Measurements from ENCODE around the gene PTPRA. TPM values are rescaled to one million over a fixed set of nuclear protein-coding genes. Genes with fewer than 3 reads are reported as not detected.
"Not testable (repeated sequence)": the region's sequence is repeated elsewhere in the genome, so short reads cannot be mapped to it uniquely, and the experiment has no call there.

Gene PTPRA
- total and polyA plus RNA-seq, 12 donors = 16.3 to 94.7 (median 46.3) TPM

DNA sequence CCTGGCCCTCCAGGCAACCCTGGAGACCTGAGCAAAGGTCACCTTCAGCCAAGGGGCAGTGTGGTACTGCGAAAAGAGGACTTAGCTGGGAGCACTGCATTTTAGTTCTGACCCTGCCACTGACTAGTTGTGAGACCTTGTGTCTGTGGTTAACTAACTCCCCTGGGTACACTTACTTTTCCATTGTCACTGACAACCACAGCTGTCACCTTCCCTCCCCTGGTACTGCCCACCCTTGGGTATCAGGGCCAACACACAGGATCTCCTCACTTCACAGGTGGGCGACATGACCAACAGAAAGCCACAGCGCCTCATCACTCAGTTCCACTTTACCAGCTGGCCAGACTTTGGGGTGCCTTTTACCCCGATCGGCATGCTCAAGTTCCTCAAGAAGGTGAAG, 148.5 kb downstream of the PTPRA start:
- DNase-seq = no peak
- intact Hi-C loops (cut with DNase I) = no loop called here
- H3K9me3 ChIP-seq (replicated peaks in 1 of 3) = no peaks in the 10 kb centered on the region
- TF ChIP-seq, protein P1, sequence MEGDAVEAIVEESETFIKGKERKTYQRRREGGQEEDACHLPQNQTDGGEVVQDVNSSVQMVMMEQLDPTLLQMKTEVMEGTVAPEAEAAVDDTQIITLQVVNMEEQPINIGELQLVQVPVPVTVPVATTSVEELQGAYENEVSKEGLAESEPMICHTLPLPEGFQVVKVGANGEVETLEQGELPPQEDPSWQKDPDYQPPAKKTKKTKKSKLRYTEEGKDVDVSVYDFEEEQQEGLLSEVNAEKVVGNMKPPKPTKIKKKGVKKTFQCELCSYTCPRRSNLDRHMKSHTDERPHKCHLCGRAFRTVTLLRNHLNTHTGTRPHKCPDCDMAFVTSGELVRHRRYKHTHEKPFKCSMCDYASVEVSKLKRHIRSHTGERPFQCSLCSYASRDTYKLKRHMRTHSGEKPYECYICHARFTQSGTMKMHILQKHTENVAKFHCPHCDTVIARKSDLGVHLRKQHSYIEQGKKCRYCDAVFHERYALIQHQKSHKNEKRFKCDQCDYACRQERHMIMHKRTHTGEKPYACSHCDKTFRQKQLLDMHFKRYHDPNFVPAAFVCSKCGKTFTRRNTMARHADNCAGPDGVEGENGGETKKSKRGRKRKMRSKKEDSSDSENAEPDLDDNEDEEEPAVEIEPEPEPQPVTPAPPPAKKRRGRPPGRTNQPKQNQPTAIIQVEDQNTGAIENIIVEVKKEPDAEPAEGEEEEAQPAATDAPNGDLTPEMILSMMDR (IDR thresholded peaks at IDR 0.05) = no peak
- TF ChIP-seq POLR2A (IDR thresholded peaks at IDR 0.05) = no peak
- WGBS, 4 donors = 91 to 100% (median 96%) methylated on average over 4 to 5 of the region's 5 CpGs
- no peak overlapping the region for H3K4me3 ChIP-seq
- no peak overlapping the region for H3K27ac ChIP-seq
- H3K4me1 ChIP-seq (replicated peaks in 1 of 2) = no peaks in the 10 kb centered on the region
- peaks cover 0 to 52% of the 10 kb centered on the region in 2 donors for H3K36me3 ChIP-seq (replicated peaks in 1 of 2)
- no peaks in the 10 kb centered on the region for H3K27me3 ChIP-seq

DNA sequence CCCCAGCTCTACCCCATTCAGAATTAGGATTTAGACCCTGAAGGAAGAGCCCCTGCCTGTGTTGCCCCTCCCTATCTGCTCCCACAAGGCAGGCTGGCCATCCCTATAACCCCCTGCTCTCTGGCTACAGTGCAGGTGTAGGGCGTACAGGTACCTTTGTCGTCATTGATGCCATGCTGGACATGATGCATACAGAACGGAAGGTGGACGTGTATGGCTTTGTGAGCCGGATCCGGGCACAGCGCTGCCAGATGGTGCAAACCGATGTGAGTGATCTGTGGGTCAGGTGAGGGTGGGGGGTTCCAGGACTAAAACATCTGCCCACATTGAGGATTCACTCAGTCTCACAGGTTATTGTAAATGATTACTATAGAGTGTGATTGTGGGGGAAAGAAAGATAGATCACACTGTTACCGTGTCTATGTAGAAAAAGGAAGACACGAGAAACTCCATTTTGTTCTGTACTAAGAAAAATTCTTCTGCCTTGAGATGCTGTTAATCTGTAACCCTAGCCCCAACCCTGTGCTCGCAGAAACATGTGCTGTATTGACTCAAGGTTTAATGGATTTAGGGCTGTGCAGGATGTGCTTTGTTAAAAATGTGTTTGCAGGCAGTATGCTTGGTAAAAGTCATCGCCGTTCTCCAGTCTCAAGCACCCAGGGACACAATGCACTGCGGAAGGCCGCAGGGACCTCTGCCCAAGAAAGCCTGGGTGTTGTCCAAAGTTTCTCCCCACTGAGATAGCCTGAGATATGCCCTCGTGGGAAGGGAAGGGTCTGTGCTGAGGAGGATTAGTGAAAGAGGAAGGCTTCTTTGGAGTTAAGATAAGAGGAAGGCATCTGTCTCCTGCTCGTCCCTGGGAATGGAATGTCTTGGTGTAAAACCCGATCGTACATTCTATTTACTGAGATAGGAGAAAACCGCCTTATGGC, 149.5 kb downstream of the PTPRA start:
- DNase-seq = peak in 1 of 7 donors; percentile 15
- H3K36me3 ChIP-seq (replicated peaks in 1 of 2) = peaks cover 0 to 60% of the 10 kb centered on the region in 2 donors
- H3K27me3 ChIP-seq; H3K27ac ChIP-seq; H3K4me1 ChIP-seq (replicated peaks in 1 of 2); intact Hi-C loops (cut with DNase I); H3K9me3 ChIP-seq (replicated peaks in 1 of 3); H3K4me3 ChIP-seq: not testable (repeated sequence)
- WGBS, 4 donors = 88 to 94% (median 89%) methylated on average over 20 of the region's 20 CpGs

DNA sequence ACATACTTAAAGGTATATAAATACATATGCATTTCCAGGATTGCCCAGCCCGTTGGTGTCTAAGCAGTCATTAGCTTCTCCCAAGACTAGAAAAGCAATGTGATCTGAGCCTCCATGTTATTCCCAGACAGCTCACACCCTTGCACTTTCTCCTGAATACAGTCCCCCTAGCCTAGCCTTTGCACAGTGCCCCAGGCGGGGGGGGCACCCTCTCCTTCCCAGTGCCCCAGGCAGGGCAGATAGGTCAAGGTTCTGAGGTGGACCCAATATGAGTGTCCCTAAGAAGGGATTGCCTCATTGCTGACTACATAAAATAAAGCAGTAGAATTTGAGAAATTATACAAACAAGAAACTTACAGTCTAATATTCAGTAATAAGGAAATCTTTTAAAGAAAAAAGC, 154.7 kb downstream of the PTPRA start:
- Histone ChIP-seq H3K27me3 (no peaks in the 10 kb centered on the region), H3K36me3 (replicated peaks in 1 of 2) (peaks cover 0 to 45% of the 10 kb centered on the region in 2 donors), H3K27ac (no peak overlapping the region), H3K4me1 (replicated peaks in 1 of 2) (no peaks in the 10 kb centered on the region), H3K9me3 (replicated peaks in 1 of 3) (no peaks in the 10 kb centered on the region), H3K4me3 (no peak overlapping the region)
- DNase-seq = no peak
- TF ChIP-seq, protein P1 (IDR thresholded peaks at IDR 0.05) = no peak
- no peak for TF ChIP-seq POLR2A (IDR thresholded peaks at IDR 0.05)
- 74 to 78% (median 77%) methylated on average over 2 of the region's 2 CpGs for WGBS, 4 donors
- intact Hi-C loops (cut with DNase I) = no loop called here

DNA sequence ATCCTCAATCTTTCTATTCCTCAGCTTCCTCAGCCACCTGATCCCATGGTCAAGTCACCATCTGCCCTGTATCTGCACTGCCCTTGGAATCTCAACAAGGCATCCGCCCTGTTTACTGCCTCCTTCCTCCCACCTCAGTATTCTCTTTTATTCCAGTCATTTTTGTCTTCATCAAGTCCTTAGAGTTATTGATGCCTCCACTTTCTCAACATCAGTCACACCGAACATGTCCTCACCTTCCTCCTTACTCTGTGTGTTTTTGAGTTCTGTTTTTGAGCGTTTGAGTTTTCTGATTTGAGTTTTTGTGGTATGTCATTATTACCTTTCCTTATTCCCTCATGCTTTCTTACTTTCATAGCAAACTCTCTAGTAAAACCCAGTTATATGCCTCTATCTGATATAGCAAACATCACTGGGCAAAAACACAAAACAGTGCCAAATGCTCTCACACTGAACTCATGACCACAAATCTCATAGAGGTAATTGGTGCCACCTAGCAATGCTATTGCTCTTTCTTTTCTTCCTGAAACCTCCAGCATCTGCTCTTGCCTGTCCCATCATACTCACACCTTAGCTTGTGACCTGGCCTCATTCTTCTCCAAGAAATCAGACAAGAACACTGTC, 158.4 kb downstream of the PTPRA start:
- DNase-seq = no peak
- Histone ChIP-seq H3K27ac (no peak overlapping the region), H3K27me3 (no peaks in the 10 kb centered on the region)

More for the DNA sequence above, 158.4 kb downstream of the PTPRA start:
- Histone ChIP-seq H3K4me3 (no peak overlapping the region), H3K4me1 (replicated peaks in 1 of 2) (no peaks in the 10 kb centered on the region), H3K36me3 (replicated peaks in 1 of 2) (peaks cover 0 to 35% of the 10 kb centered on the region in 2 donors), H3K9me3 (replicated peaks in 1 of 3) (no peaks in the 10 kb centered on the region)
- TF ChIP-seq POLR2A (IDR thresholded peaks at IDR 0.05) = no peak
- TF ChIP-seq, protein P1 (IDR thresholded peaks at IDR 0.05) = no peak
- intact Hi-C loops (cut with DNase I) = no loop called here
- 96 to 98% (median 97%) methylated on average over 3 of the region's 3 CpGs for WGBS, 4 donors

Measured in adrenal gland (tissue), 12 donors.